Tibial nerve (tissue), 4 donors: Measurements from ENCODE around the gene IRX2.

ENCODE experiments used
- EP300 ChIP-seq, 2 donors: sonication (generic); formaldehyde crosslinking; IDR thresholded peaks; one replicate each; pipeline ENCODE4 v1.6.1; 2017; ENCODE audit warnings: antibody characterized with exemption in 2 of 2, mild to moderate bottlenecking in 1 of 2
- TF ChIP-seq, protein P1 (sequence below), 5 experiments: fragments of 200-600 bp in 3 of 5; fragments of 450-650 bp in 2 of 5; sonication (generic) in 3 of 5; IDR thresholded peaks; one replicate each; pipeline ENCODE4 v1.5.1; 2016 to 2019; ENCODE audit warnings: antibody characterized with exemption in 5 of 5, mild to moderate bottlenecking in 3 of 5, moderate library complexity in 2 of 5

DNA sequence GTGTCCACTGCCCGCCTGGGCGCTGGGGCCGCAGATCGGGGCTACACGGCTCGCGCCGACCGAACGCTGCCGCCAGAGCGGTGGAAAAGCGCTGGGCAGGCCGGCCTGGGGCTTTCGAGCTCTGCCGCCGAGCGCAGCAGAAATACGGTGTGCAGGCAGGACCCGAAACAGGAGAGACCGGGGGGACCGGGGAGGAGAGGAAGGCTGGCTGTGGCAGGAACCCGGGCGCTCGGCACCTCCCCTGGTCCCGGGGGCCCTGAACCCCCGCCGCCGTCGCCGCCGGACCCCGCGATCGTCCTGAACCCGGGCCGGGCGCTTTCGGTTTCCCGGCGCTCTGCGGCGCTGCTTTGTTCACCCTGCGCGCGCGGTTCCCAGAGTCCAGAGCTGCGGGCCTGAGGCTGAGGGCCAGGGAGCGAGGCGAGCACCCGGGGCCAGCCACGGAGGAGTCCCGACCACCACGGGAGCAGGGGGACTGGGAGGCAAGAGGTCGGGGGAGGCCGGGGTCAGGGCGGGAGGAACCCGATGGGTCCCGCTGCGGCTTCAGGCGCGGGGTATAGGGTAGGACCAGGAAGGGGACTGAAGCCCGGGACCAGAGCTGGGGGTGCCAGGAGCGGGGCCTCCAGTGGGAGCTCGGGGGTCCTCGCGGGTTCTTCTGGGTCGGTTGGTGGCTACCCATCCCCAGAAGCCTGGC is 12.0 kb downstream of the IRX2 start:
- TF ChIP-seq, protein P1, sequence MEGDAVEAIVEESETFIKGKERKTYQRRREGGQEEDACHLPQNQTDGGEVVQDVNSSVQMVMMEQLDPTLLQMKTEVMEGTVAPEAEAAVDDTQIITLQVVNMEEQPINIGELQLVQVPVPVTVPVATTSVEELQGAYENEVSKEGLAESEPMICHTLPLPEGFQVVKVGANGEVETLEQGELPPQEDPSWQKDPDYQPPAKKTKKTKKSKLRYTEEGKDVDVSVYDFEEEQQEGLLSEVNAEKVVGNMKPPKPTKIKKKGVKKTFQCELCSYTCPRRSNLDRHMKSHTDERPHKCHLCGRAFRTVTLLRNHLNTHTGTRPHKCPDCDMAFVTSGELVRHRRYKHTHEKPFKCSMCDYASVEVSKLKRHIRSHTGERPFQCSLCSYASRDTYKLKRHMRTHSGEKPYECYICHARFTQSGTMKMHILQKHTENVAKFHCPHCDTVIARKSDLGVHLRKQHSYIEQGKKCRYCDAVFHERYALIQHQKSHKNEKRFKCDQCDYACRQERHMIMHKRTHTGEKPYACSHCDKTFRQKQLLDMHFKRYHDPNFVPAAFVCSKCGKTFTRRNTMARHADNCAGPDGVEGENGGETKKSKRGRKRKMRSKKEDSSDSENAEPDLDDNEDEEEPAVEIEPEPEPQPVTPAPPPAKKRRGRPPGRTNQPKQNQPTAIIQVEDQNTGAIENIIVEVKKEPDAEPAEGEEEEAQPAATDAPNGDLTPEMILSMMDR (IDR thresholded peaks at IDR 0.05): no peak
- no peak for TF ChIP-seq EP300 (IDR thresholded peaks at IDR 0.05)
